Neural progenitor cell (in vitro differentiated cells): ENCODE measurements around the gene CFAP92. TPM values are rescaled to one million over a fixed set of nuclear protein-coding genes. Genes with fewer than 3 reads are reported as not detected.
A peak's percentile ranks its signal among the peaks of the same experiment; 100 is the strongest.

ENCODE experiments used
- DNase-seq: peaks from one replicate; pipeline ENCODE4 v3.0.0-alpha.2; 2016; ENCODE audit warnings: low spot score
- H2AFZ ChIP-seq: fragments of 200-600 bp; sonication (generic); replicated peaks from 2 replicates; pipeline ENCODE4 v1.6.1; 2016; ENCODE audit warnings: antibody characterized with exemption
- H3F3A ChIP-seq: fragments of 200-600 bp; sonication (generic); 2 replicates; pipeline ENCODE4 v1.6.1; 2016; ENCODE audit warnings: antibody characterized with exemption, low read depth
- H3K27ac ChIP-seq: fragments of 200-600 bp; sonication (generic); 2 replicates; pipeline ENCODE4 v1.5.1; 2016; ENCODE audit warnings: mild to moderate bottlenecking
- H3K27me3 ChIP-seq: fragments of 200-600 bp; sonication (generic); 2 replicates; pipeline ENCODE4 v1.6.1; 2016; ENCODE audit warnings: mild to moderate bottlenecking, moderate library complexity
- H3K36me3 ChIP-seq: fragments of 200-600 bp; sonication (generic); 2 replicates; pipeline ENCODE4 v1.5.1; 2016
- H3K4me1 ChIP-seq: fragments of 200-600 bp; sonication (generic); 2 replicates; pipeline ENCODE4 v1.6.1; 2016; ENCODE audit warnings: mixed run types
- H3K4me2 ChIP-seq: fragments of 200-600 bp; sonication (generic); 2 replicates; pipeline ENCODE4 v1.6.1; 2016
- H3K4me3 ChIP-seq: fragments of 200-600 bp; sonication (generic); 2 replicates; pipeline ENCODE4 v1.5.1; 2016
- H3K79me2 ChIP-seq: fragments of 200-600 bp; sonication (generic); 2 replicates; pipeline ENCODE4 v1.6.1; 2016; ENCODE audit warnings: low read depth
- H3K9ac ChIP-seq: fragments of 200-600 bp; sonication (generic); 2 replicates; pipeline ENCODE4 v1.6.1; 2016
- H3K9me3 ChIP-seq: fragments of 200-600 bp; sonication (generic); 2 replicates; pipeline ENCODE4 v1.5.1; 2016; ENCODE audit warnings: low read depth
- H4K20me1 ChIP-seq: fragments of 200-600 bp; sonication (generic); 2 replicates; pipeline ENCODE4 v1.6.1; 2016; ENCODE audit warnings: low read depth
- H3K27ac Mint-ChIP-seq: 3 replicates; pipeline ENCODE4 v1.8.0; 2021; ENCODE audit warnings: mixed read lengths
- H3K27me3 Mint-ChIP-seq: 2 replicates; pipeline ENCODE4 v1.8.0; 2022; ENCODE audit warnings: low read depth, mild to moderate bottlenecking, inconsistent platforms, moderate library complexity, mixed read lengths; ENCODE audit not compliant: insufficient read depth
- H3K36me3 Mint-ChIP-seq: 3 replicates; pipeline ENCODE4 v1.8.0; 2021; ENCODE audit warnings: mixed read lengths
- H3K4me1 Mint-ChIP-seq: 3 replicates; pipeline ENCODE4 v1.8.0; 2021; ENCODE audit warnings: mixed read lengths
- H3K4me3 Mint-ChIP-seq: 3 replicates; pipeline ENCODE4 v1.8.0; 2021; ENCODE audit warnings: mild to moderate bottlenecking, moderate library complexity, mixed read lengths
- H3K9me3 Mint-ChIP-seq: 3 replicates; pipeline ENCODE4 v1.8.0; 2020; ENCODE audit warnings: mixed read lengths
- CTCF ChIP-seq: fragments of 200-600 bp; sonication (generic); IDR thresholded peaks from 2 replicates; pipeline ENCODE4 v1.5.1; 2017; ENCODE audit warnings: antibody characterized with exemption, mild to moderate bottlenecking
- EZH2 ChIP-seq: fragments of 200-600 bp; sonication (generic); IDR thresholded peaks from 2 replicates; pipeline ENCODE4 v1.6.1; 2017; ENCODE audit warnings: antibody characterized with exemption, mild to moderate bottlenecking, moderate library complexity
- EZH2phosphoT487 ChIP-seq: fragments of 200-600 bp; sonication (generic); IDR thresholded peaks from 2 replicates; pipeline ENCODE4 v1.6.1; 2017; ENCODE audit warnings: antibody characterized with exemption
- total RNA-seq: library from RNA; depleted of rRNA; stranded (reverse); fragments of >200 nt; gene quantifications from 2 replicates; pipeline ENCODE4 v1.2.3, GENCODE V29; 2015; ENCODE audit warnings: low replicate concordance

The CFAP92 gene
- total RNA-seq, 1 donor from 2014 or later: 5.5 TPM

- Mint-ChIP-seq H3K36me3 (peaks cover 20% of the 10 kb centered on the region), H3K4me3 (no peak overlapping the region), H3K27ac (no peak overlapping the region), H3K4me1 (peaks cover 17% of the 10 kb centered on the region), H3K27me3 (no peaks in the 10 kb centered on the region), H3K9me3 (no peaks in the 10 kb centered on the region)
- peaks cover 2% of the 10 kb centered on the region for H3F3A ChIP-seq
- no peaks in the 10 kb centered on the region for H3K9me3 ChIP-seq
- H3K36me3 ChIP-seq: no peaks in the 10 kb centered on the region
- H4K20me1 ChIP-seq: no peaks in the 10 kb centered on the region
- no peak overlapping the region for H3K4me3 ChIP-seq
- no peak for DNase-seq
- H3K4me1 ChIP-seq: peaks cover 5% of the 10 kb centered on the region
- H3K4me2 ChIP-seq: no peak overlapping the region
- H2AFZ ChIP-seq: no peak overlapping the region
- H3K27me3 ChIP-seq: peaks cover 27% of the 10 kb centered on the region
- TF ChIP-seq CTCF (no peak), EZH2phosphoT487 (no peak), EZH2 (no peak)
- no peak overlapping the region for H3K27ac ChIP-seq
- H3K9ac ChIP-seq: no peak overlapping the region
- H3K79me2 ChIP-seq: no peaks in the 10 kb centered on the region
Observed at GRCh38 chr3:129030611-129031010, 36.7 kb upstream of the CFAP92 start.

- peaks cover 2% of the 10 kb centered on the region for H3F3A ChIP-seq
- no peak overlapping the region for H3K27ac ChIP-seq
- Mint-ChIP-seq H3K27me3 (no peaks in the 10 kb centered on the region), H3K9me3 (no peaks in the 10 kb centered on the region), H3K4me1 (peaks cover 26% of the 10 kb centered on the region), H3K27ac (no peak overlapping the region), H3K4me3 (no peak overlapping the region), H3K36me3 (peaks cover 29% of the 10 kb centered on the region)
- no peak overlapping the region for H2AFZ ChIP-seq
- H3K4me2 ChIP-seq: no peak overlapping the region
- no peaks in the 10 kb centered on the region for H3K36me3 ChIP-seq
- H3K4me3 ChIP-seq: no peak overlapping the region
- no peaks in the 10 kb centered on the region for H3K9me3 ChIP-seq
- H4K20me1 ChIP-seq: no peaks in the 10 kb centered on the region
- no peak overlapping the region for H3K9ac ChIP-seq
- no peak for DNase-seq
- peaks cover 5% of the 10 kb centered on the region for H3K4me1 ChIP-seq
- no peaks in the 10 kb centered on the region for H3K79me2 ChIP-seq
- TF ChIP-seq CTCF (no peak), EZH2 (no peak), EZH2phosphoT487 (no peak)
- H3K27me3 ChIP-seq: peaks cover 35% of the 10 kb centered on the region
Observed at GRCh38 chr3:129028866-129029265, 35.0 kb upstream of the CFAP92 start.

- Mint-ChIP-seq H3K27me3 (no peaks in the 10 kb centered on the region), H3K27ac (no peak overlapping the region), H3K4me1 (peaks cover 26% of the 10 kb centered on the region), H3K36me3 (peaks cover 25% of the 10 kb centered on the region), H3K4me3 (no peak overlapping the region), H3K9me3 (peaks cover 2% of the 10 kb centered on the region)
- Histone ChIP-seq H3K4me3 (peak overlapping the region; percentile 47), H3K27me3 (peaks cover 35% of the 10 kb centered on the region), H3K36me3 (no peaks in the 10 kb centered on the region), H3K79me2 (no peaks in the 10 kb centered on the region), H3K9ac (no peak overlapping the region), H3K4me2 (peak overlapping the region; percentile 74), H3K4me1 (peaks cover 5% of the 10 kb centered on the region), H4K20me1 (no peaks in the 10 kb centered on the region), H3F3A (peaks cover 2% of the 10 kb centered on the region), H3K9me3 (no peaks in the 10 kb centered on the region), H2AFZ (peak overlapping the region; percentile 89), H3K27ac (no peak overlapping the region)
- DNase-seq: no peak
- no peak for TF ChIP-seq EZH2
- TF ChIP-seq EZH2phosphoT487: no peak
- TF ChIP-seq CTCF: no peak
Observed at GRCh38 chr3:129027544-129027880, 33.6 kb upstream of the CFAP92 start.
